ENCODE results near the gene DUOX2.
"Not testable (repeated sequence)": the region's sequence is repeated elsewhere in the genome, so short reads cannot be mapped to it uniquely, and the experiment has no call there.

The DUOX2 gene

DNA sequence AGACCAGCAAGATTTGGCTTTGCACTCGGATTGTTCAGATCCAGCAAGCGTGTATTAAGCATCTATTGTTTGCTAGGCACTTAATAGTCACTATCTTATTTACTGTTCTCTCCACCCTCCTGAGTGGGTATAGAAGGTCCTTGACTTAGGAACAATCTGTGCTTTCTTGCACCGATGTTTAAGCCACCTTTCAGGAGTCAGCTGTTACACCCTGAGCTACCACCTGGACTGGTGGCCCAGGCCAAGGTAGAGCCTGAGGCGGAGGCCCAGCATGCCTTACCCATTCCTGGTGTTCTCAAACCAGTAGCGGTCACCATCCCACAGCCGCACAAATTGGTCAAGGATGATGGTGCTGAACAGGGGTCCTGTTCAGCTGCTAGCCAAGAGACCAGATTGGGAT, 25.8 kb upstream of the DUOX2 start:
- no peak for DNase-seq (ENCODE audit: low read depth in 2 of 3, low spot score in 2 of 3)

DNA sequence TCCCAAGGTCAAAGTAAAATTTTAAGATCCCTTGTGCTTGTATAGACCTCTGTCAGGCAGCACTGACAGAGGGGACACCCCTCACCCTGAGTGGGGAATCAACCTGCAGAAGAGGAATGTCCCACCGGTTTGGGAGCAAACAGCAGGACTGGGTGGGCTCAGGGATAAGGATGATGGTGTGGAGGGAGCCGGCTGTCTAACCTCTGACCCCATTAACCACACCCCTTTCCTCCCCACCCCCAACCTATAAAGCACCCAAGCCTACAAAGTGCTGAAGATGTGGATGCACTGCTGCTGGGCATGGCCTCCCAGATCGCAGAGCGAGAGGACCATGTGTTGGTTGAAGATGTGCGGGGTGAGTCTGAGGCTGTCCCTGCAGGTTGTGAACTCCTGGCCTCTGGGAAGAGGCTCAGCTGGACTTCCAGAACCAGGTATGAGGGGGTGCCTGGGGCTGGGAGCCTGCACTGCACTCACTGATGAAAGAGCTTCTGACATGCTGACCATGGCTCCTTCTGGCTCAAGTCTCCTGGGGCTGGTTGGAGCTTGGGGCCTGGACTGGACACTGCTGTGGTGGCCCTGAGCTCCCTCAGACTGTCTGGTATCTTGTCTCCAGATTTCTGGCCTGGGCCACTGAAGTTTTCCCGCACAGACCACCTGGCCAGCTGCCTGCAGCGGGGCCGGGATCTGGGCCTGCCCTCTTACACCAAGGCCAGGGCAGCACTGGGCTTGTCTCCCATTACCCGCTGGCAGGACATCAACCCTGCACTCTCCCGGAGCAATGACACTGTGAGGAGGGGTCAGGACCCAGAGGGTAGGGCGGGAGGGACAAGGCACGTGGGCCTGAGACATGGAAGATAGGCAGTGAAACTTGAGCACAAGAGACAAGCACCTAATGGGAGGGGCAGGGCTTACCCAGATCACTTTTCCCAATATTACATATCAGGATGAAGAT, 25.1 kb upstream of the DUOX2 start:
- no peak for DNase-seq (ENCODE audit: low read depth in 2 of 3, low spot score in 2 of 3)

DNA sequence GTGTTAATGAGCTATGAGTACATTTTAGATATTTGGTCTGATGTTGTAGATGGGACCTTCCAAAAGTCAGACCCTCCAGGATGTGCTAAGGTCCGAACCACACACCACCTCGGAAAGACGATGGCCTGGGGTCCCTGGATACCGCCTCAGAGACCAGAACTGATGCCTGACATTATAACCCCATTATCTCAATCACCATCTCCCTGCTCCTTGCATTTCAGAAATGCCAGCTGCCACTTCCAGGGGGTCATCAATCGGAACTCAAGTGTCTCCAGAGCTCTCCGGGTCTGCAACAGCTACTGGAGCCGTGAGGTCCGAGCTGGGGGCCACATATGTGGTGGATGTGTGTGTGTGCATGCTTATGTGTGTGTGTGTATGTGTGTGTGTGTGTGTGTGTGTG, 23.7 kb upstream of the DUOX2 start:
- DNase-seq (ENCODE audit: low read depth in 2 of 3, low spot score in 2 of 3), result no peak

DNA sequence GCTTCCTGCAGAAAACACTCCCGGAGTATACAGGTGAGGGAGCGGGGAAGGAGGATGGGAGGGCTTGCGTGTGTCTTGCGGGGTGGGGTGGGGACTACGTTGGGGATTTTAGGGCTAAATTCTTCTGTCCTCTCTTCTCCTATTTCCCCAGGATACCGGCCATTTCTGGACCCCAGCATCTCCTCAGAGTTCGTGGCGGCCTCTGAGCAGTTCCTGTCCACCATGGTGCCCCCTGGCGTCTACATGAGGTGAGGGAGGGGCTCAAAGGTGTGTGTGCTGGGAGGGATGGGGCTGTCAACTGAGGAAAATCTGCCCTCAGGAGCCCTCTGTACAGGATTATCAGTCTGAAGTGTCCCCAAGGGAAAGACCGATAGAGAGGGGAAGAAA, 22.4 kb upstream of the DUOX2 start:
- DNase-seq (ENCODE audit: low read depth in 2 of 3, low spot score in 2 of 3), result no peak

DNA sequence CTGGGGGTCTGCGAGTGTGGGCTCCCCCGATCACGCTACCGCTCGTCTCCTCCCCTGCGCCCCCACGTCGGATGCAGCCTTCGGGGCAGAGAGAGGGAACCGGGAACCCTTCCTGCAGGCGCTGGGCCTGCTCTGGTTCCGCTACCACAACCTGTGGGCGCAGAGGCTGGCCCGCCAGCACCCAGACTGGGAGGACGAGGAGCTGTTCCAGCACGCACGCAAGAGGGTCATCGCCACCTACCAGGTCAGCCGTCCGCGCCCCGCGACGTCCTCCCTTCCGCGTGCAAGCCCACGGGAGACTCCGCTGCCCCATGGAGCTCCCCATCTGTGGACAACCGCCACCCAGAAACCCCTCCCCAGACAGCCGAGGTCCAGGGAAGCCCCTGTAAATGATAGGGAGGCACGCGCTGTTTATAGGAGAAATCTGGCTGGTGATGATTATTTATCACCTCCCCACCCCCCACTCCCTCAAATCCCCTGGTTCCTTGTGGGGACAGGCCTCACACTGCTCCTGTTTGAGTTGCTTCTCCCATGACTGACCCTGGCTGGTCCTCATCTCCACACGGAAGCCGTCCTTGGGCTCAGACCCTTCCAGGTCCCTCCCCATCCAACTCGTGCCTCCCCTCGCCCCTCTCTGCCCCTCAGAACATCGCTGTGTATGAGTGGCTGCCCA, 21.9 kb upstream of the DUOX2 start:
- not testable (repeated sequence) for DNase-seq (ENCODE audit: low read depth in 2 of 3, low spot score in 2 of 3)

DNA sequence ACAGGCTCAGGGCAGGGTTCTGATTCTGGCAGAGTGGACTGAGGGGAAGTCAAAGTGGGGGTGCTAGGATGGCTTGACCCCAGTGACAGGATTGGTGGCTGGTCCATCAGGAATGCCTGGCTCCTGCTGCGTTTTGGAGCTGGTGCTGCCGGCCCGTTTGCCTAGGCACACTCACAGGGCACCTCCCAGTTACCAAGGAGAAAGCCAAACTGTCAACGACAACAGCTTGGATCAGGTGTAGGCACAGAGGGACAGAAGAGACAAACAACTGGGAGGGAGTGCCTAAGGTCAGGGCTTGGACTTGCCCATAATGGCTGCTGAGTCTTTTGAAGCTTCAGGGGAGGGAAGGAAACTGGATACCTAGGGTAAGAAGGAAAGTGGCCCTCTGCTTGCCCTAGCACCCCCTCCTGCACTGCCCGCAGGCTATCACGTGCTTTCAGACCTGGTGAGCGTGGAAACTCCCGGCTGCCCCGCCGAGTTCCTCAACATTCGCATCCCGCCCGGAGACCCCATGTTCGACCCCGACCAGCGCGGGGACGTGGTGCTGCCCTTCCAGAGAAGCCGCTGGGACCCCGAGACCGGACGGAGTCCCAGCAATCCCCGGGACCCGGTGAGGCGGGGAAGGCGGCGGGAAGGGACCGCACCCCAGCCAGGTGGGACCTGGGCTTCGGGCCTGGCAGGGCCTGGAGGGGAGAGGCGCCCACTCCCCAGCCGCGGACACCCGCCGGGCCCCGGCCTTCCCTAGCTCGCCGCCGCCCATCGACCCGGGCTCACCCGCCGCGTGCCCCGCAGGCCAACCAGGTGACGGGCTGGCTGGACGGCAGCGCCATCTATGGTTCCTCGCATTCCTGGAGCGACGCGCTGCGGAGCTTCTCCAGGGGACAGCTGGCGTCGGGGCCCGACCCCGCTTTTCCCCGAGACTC, 21.0 kb upstream of the DUOX2 start:
- DNase-seq (ENCODE audit: low read depth in 2 of 3, low spot score in 2 of 3), result no peak

DNA sequence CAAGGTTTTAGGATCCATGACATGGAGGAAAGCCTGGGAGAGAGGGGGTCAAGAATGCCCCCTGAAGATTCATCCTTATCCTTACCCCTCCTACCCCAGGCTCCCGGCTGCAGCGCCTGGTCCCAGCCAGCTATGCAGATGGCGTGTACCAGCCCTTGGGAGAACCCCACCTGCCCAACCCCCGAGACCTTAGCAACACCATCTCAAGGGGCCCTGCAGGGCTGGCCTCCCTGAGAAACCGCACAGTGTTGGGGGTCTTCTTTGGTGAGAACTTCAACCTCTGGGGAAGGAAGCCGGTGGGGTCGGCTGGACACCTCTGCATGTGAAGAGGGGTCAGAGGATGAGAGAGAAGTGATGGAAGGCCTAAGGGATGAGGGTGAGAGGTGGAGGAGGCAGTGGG, 20.1 kb upstream of the DUOX2 start:
- DNase-seq (ENCODE audit: low read depth in 2 of 3, low spot score in 2 of 3), result no peak

DNA sequence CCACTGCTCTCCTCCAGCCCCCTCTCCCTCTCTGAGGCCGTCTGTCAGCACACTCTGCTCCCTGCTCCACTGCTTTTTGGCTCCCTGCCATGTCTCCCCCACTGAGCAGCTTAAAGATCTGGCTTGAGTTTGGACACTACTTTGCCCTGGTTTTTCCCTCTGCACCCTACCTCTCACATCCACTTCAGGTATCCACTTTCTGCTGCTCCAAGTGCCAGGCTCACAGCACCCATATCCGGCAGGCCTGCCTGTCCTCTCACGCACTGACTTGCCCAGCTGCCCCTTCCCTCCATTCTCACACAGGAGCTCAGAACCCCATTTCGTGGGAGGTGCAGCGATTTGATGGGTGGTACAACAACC, 19.6 kb upstream of the DUOX2 start:
- DNase-seq (ENCODE audit: low read depth in 2 of 3, low spot score in 2 of 3), result no peak

DNA sequence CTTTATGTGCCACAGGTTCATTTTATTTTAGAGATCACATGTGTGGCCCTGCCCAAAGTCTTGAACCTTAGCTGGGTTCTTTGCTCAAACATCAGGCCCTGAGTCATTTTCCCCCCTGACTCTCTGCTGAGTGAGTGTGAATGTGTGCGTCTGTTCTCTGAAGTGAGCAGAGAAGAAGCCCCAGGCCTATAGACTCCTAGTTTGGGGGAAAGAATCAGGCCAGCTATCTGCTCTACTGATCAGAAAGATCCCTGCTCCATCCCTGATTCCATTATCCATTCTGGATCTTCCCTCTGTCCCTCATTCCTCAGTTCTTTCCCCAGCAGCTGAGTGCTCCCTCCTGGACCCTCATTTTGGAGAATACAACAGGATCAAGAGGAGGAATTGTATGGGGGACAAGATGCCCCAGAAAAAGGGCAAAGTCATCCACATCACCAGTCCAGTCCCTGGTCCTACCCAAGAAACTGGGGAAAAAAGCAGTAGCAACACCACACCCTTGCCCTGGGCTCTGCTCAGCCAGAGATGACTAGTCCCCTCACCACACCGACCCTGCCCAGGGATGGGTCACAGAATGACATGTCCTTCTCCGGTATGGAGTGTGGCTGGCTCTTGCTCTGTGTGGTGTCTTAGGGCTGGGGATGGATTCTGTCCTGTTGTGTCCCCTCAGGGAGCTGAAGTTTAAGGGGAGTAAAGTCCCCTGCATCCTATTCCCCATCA, 19.0 kb upstream of the DUOX2 start:
- no peak for DNase-seq (ENCODE audit: low read depth in 2 of 3, low spot score in 2 of 3)

DNA sequence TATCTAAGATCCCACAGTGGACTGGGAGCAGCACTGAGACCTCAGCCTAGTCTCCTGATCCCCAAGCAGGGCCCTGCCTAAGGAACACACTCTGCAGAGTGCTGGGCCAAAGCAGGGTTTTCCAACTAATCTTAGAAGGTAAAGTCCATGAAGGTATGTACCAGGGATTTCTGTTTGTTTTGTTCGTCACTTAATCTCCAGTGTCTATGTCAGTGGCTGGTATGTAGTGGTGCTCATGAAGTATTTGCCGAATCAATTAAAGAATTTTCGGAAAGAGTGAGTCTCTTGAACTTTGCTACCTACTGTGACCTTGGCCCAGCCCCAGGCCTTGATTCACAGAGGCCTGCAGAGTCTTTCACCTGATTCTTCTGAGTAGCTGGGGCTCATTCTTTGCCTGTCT, 17.5 kb upstream of the DUOX2 start:
- DNase-seq (ENCODE audit: low read depth in 2 of 3, low spot score in 2 of 3), result no peak

DNA sequence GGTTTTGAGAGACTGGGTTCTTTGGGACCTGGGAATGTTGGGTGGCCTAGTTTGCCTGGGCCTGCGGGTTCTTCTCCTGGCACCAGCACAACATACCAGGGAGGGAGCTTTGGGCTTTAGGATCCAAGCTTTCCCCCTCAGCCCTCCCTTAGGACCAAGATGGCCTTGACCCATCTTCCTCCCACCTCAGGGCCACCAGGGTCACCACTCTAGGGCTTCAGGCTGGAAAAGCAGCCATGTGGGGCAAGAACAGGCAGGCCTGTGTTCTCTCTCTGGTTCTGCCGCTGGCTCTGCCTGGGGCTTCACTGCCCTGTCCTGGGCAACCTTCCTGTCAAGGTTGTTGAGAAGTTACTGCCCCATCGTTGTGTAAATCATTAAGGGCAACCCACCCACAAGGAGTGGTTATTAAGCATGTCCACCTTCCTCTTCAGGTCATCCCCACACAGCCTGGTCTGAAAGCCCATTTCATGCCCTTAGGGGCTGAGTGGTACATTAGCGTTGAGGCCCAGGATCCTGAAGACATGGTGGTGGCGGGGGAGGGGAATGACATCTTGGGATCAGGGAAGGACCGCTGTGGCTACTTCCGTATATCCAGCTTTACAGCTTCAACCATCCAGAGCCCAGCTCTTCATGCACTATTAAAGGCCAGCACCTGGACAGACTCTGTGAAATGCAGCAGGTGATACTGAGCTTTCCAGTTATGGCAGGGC, 16.5 kb upstream of the DUOX2 start:
- DNase-seq (ENCODE audit: low read depth in 2 of 3, low spot score in 2 of 3), result no peak

DNA sequence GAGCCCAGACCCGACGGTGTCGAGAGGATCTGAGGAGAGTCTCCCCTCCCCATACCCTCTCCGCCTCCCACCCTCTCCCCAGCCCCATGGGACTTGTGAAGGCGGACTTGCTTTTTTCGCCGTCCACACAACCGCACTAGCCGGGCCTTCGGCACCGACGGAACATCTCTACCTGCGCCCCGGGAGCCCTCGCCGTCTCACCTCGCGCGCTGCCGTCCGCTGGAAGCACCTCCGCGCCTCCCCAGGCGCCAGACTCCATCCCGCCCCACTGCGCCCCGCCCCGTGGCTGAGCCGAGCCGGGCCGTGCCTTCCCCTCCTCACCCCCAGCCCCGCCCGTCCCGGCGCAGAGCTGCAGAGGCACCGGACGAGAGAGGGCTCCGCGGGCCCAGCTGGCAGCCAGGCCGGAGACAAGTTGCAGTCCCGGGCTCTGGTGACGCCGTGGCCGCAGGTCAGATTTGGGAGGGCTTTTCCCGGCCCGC, 15.7 kb upstream of the DUOX2 start, which contains the start of the genes DUOX1 and DUOXA1:
TSS of gene DUOX1 (plus strand) at position 344 of the 479 bp plus-strand sequence. CDS start 1,973 bp downstream, outside the sequence.
TSS of gene DUOXA1 (minus strand) at position 229 of the 479 bp plus-strand sequence. CDS start 6,865 bp downstream, outside the sequence.
- no peak for DNase-seq (ENCODE audit: low read depth in 2 of 3, low spot score in 2 of 3)

DNA sequence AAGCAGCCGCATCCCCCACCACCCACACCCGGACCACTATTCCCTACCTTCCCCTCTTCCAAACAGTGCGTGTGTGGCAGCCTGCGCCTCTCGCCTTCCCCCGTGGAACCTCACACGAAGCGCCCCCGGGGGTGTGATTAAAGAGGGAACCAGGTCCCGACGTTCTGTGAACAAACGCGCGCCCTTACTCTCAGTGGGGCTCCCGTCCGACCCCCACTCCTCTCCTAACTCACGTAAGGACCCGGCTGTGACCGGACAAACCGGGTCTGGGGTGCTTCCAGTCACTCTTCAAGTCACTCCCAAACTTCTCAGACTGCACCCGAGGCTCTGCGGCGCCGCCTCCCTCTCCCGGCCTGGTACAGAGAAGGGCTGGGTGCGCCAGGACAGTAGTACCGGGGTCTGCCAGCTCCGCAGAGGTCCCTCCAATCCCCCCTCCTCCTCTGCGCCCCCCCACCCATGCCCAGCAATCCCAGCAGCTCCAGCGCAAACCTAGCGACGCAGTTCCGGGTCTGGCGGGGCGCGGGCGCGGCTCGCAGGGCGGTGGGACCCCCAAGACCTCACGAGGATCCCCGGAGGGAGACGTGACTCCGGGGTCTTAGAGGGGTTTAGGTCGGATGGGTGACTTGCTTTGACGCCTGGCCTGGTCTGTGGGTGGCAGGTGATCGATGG, 15.1 kb upstream of the DUOX2 start:
- DNase-seq (ENCODE audit: low read depth in 2 of 3, low spot score in 2 of 3), result no peak

DNA sequence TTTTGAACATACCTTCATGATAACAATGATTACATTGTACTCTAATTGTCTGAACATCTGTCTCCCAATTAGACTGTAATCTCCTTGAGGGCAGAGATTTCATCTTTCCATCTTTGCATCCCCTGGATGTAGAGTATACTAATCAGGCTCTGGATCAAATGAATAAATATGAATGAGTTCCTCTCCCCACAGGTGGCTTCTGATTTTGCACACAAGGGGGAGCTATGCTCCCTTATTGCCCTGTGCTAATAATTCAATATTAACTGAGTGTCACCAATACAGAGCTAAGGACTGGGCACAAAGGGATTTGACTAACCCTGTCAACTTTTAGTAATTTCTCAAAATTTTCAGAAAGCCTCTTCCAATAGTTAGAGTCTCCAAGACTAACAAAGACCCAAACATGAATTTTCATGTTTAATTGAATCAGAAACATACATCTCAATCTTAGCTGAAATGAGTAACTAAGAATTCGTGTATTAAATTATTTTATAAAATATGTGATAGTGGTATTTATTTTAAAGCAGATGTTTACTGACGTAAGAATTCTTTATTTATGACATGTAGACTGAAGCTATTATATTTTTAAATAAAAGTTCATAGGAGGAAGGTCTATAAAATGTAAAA, 12.7 kb upstream of the DUOX2 start:
- DNase-seq (ENCODE audit: low read depth in 2 of 3, low spot score in 2 of 3), result no peak

DNA sequence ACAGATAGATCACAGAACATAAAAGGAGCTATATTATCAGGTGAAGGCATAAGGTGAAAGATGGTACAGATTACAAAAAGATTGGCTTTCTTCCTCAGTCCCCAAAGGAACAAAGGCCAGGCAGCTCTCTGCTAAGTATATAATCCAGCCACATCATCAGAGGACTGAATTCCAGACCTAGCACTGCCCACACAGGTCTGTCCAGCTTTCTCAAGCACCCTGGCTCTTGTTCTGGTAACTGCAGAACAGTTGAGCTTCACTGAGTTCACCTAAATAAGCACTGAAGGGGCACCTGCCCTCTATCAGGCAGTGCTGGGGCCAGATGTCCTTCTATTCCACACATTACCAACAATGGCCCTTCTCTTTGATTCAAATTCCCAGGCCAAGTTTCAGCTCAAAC, 9.4 kb upstream of the DUOX2 start:
- no peak for DNase-seq (ENCODE audit: low read depth in 2 of 3, low spot score in 2 of 3)

DNA sequence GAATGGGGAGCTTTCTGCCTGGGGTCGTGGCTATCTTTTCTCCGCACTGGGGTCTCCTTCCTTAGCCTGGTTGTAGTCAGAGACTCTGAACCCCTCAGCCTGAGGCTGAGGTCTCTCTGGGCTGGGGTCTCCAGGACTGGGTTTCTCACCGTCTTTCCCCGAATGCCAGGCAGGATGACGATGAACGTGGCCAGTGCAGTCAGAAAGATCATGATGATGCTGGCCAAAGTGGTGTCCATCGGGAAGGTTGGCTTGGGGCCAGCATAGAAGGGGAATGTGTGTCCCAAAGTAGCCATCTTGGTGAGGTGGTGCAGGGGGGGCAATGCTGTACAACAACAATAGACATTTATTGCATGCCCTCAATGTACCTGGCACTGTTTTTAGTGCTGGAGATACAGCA, 8.7 kb upstream of the DUOX2 start:
- no peak for DNase-seq (ENCODE audit: low read depth in 2 of 3, low spot score in 2 of 3)

DNA sequence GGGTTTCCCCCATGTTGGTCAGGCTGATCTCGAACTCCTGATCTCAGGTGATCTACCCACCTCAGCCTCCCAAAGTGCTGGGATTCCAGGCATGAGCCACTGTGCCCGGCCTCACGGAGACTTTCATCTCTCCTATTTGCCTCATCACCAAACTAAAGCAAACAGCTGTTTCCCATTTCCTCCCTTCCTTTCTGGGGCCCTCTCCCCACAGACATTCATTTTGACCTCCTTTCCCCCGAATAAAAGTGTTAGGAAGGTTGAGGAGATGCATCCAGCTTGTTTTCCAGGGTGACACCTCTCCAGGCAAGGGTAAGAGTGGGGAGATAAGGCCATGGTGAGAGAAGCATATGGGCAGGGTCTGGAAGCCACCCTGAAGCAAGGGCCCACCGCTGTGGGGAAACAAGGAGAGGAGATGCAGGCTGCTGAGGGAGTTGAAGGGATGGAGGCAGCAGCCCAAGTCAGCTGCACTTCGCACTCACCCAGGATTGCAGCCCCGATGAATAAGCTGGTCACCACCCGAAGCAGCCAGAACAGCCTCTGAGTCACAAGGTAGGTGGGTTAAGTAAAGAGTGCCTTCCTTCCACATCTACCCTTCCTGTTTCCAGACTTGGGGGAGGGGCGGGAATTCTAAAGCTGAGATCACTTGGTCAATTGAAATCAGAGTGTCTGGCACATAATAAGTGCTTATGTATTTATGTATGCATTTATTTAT, 7.9 kb upstream of the DUOX2 start:
- no peak for DNase-seq (ENCODE audit: low read depth in 2 of 3, low spot score in 2 of 3)

DNA sequence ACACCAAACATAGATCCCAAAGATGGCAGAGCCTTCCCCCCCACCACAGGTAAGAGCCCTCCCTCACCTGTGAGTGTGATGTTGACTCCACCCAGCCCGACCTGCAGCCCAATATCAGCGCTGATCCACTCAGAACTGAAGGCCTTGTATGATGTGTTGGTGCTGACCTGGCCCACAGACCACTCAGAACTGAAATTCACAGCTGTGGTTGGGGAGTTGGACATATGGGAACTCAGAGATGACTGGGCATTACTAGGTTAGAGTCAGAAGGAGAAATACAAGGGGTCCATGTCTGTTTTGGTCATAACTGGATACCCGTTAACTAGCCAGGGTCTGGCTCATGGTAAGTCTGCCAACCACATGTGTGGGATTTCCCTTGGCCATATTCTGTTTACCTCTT, 7.0 kb upstream of the DUOX2 start:
- no peak for DNase-seq (ENCODE audit: low read depth in 2 of 3, low spot score in 2 of 3)

Measured in activated CD8-positive, alpha-beta memory T cell treated with anti-CD3 and anti-CD28 coated beads for 48 hours (primary cell).